Osteoblast (primary cell): Measurements from ENCODE around the gene CAGE1. TPM values are rescaled to one million over a fixed set of nuclear protein-coding genes. Genes with fewer than 3 reads are reported as not detected.

Experiments used
- DNase-seq: peaks from one replicate; pipeline ENCODE4 v3.0.0; 2011; ENCODE audit warnings: low spot score, mixed read lengths; ENCODE audit not compliant: insufficient read length; ENCODE audit errors: missing footprints
- H2AFZ ChIP-seq: 2 replicates; pipeline ENCODE4 v1.6.0; 2011; ENCODE audit warnings: mild to moderate bottlenecking, low read length
- H3K27ac ChIP-seq: 2 replicates; pipeline ENCODE4 v1.5.1; 2011; ENCODE audit warnings: mild to moderate bottlenecking, low read depth, low read length, moderate library complexity
- H3K27me3 ChIP-seq: 2 replicates; pipeline ENCODE4 v1.6.0; 2012; ENCODE audit warnings: mild to moderate bottlenecking, control low read depth, inconsistent platforms, low read length, moderate library complexity; ENCODE audit not compliant: insufficient read depth
- H3K36me3 ChIP-seq: 2 replicates; pipeline ENCODE4 v1.5.1; 2011; ENCODE audit warnings: mild to moderate bottlenecking, low read length, control low read depth, moderate library complexity; ENCODE audit not compliant: insufficient read depth
- H3K4me1 ChIP-seq: 2 replicates; pipeline ENCODE4 v1.5.1; 2011; ENCODE audit warnings: mild to moderate bottlenecking, low read length, control low read depth, moderate library complexity; ENCODE audit not compliant: insufficient read depth
- H3K4me2 ChIP-seq: 2 replicates; pipeline ENCODE4 v1.6.0; 2011; ENCODE audit warnings: mild to moderate bottlenecking, low read length; ENCODE audit not compliant: insufficient read depth
- H3K4me3 ChIP-seq: fragments of 200-600 bp; sonication (generic); 3 replicates; pipeline ENCODE4 v1.5.1; 2012; ENCODE audit warnings: mild to moderate bottlenecking, low read length, inconsistent platforms; ENCODE audit not compliant: insufficient read depth
- H3K79me2 ChIP-seq: 2 replicates; pipeline ENCODE4 v1.6.0; 2012; ENCODE audit warnings: mild to moderate bottlenecking, low read length, control low read depth, inconsistent platforms; ENCODE audit not compliant: insufficient read depth
- H3K9me3 ChIP-seq: 2 replicates; pipeline ENCODE4 v1.5.1; 2011; ENCODE audit warnings: low read depth, low read length, control low read depth
- H4K20me1 ChIP-seq: 2 replicates; pipeline ENCODE4 v1.6.0; 2012; ENCODE audit warnings: mild to moderate bottlenecking, low read length, control low read depth; ENCODE audit not compliant: insufficient read depth
- CTCF ChIP-seq: IDR thresholded peaks from 2 replicates; pipeline ENCODE4 v1.5.1; 2011; ENCODE audit warnings: mild to moderate bottlenecking, low read depth, low read length, moderate library complexity; ENCODE audit errors: extremely low read depth
- total RNA-seq: library from RNA; depleted of rRNA; stranded (reverse); fragments of >200 nt; gene quantifications from 2 replicates; pipeline ENCODE4 v1.2.3, GENCODE V29; 2012

The CAGE1 gene
- total RNA-seq, 1 donor, result under 0.01 TPM

GRCh38 chr6:7301702-7302101, 87.8 kb downstream of the CAGE1 start:
- DNase-seq, result no peak
- Histone ChIP-seq H2AFZ (no peak overlapping the region), H3K4me2 (no peak overlapping the region), H3K4me3 (no peak overlapping the region), H3K9me3 (no peaks in the 10 kb centered on the region), H3K4me1 (no peaks in the 10 kb centered on the region), H3K27ac (no peak overlapping the region), H3K79me2 (peaks cover 59% of the 10 kb centered on the region), H3K36me3 (peaks cover 91% of the 10 kb centered on the region), H4K20me1 (peaks cover 15% of the 10 kb centered on the region), H3K27me3 (no peaks in the 10 kb centered on the region)
- no peak for TF ChIP-seq CTCF

GRCh38 chr6:7300926-7301325, 88.6 kb downstream of the CAGE1 start:
- TF ChIP-seq CTCF, result no peak
- Histone ChIP-seq H3K79me2 (peaks cover 54% of the 10 kb centered on the region), H3K36me3 (peaks cover 94% of the 10 kb centered on the region)

GRCh38 chr6:7298113-7298512, 91.4 kb downstream of the CAGE1 start:
- Histone ChIP-seq H3K4me3 (no peak overlapping the region), H3K27ac (no peak overlapping the region), H3K9me3 (no peaks in the 10 kb centered on the region), H3K4me2 (no peak overlapping the region), H4K20me1 (peaks cover 5% of the 10 kb centered on the region), H3K79me2 (peaks cover 31% of the 10 kb centered on the region), H3K27me3 (no peaks in the 10 kb centered on the region), H3K4me1 (no peaks in the 10 kb centered on the region), H2AFZ (no peak overlapping the region), H3K36me3 (peaks cover 93% of the 10 kb centered on the region)
- TF ChIP-seq CTCF, result no peak
- no peak for DNase-seq

More at GRCh38 chr6:7300926-7301325, 88.6 kb downstream of the CAGE1 start:
- H3K4me1 ChIP-seq, result no peaks in the 10 kb centered on the region
- peaks cover 14% of the 10 kb centered on the region for H4K20me1 ChIP-seq
- H3K27me3 ChIP-seq, result no peaks in the 10 kb centered on the region
- H3K4me2 ChIP-seq, result no peak overlapping the region
- no peak overlapping the region for H3K27ac ChIP-seq
- no peak for DNase-seq
- H2AFZ ChIP-seq, result no peak overlapping the region
- no peaks in the 10 kb centered on the region for H3K9me3 ChIP-seq
- H3K4me3 ChIP-seq, result no peak overlapping the region

- Histone ChIP-seq H3K79me2 (peaks cover 25% of the 10 kb centered on the region), H3K36me3 (peaks cover 94% of the 10 kb centered on the region), H3K27me3 (no peaks in the 10 kb centered on the region), H3K4me3 (no peak overlapping the region), H3K9me3 (no peaks in the 10 kb centered on the region), H3K4me2 (no peak overlapping the region), H2AFZ (no peak overlapping the region), H3K4me1 (no peaks in the 10 kb centered on the region), H4K20me1 (peaks cover 5% of the 10 kb centered on the region), H3K27ac (no peak overlapping the region)
- DNase-seq, result no peak
- TF ChIP-seq CTCF, result no peak
Measured at GRCh38 chr6:7296602-7297001, 92.9 kb downstream of the CAGE1 start.
